A172 (cell line): ENCODE data around the gene MYRF. TPM values are rescaled to one million over a fixed set of nuclear protein-coding genes. Genes with fewer than 3 reads are reported as not detected.

Experiments used
- DNase-seq: peaks from one replicate; pipeline ENCODE4 v3.0.0-alpha.2; 2015; ENCODE audit warnings: low spot score
- total RNA-seq: library from RNA; depleted of rRNA; stranded (reverse); fragments of >200 nt; shearing (Covaris generic); gene quantifications from 2 replicates; pipeline ENCODE4 v1.2.3, GENCODE V29; 2014

The MYRF gene
- total RNA-seq, 1 experiment from 2014 or later = 0.98 TPM

DNA sequence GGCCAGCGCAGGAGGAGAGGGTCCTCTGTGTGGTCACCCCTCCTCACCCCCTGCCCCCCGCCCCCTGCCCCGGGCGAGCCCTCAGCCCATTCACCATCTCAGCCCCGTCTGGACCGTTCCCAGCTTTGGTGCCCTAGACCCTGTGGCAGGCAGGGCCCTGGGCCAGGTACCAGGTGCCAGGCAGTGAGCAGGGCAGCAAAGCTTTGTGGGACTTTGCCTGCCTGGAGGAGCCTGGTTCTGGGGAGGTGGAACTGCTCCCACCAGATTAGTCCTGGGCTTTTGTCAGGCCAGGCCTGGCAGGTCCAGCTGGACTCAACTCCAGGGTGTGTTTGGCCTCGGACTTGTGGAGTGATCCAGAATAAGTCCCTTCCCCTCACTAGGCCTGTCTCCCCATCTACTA lies 13.7 kb upstream of the MYRF start:
- no peak for DNase-seq

DNA sequence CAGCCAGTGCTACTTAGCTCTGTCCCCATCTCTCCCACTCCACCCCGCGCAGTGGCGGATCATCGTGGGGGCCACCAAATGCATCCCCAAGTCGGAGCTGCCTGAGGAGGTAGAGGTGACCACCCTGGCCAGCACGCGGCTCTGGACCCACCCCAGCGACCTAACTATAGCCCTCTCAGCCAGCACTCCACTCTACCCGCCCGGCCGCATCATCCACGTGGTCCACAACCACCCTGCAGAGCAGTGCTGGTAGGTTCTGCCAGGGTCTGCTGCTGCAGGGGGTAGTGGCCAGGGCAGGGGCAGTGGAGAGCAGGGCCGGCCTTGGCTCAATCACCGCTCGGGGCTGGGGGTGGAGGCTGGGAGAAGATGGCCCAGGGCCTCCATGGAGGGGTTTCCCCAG lies 13.0 kb upstream of the MYRF start:
- DNase-seq = no peak

GRCh38 chr11:61739966-61740365 lies 12.5 kb upstream of the MYRF start:
- no peak for DNase-seq

- DNase-seq = no peak
Observed at GRCh38 chr11:61742391-61742790, 10.0 kb upstream of the MYRF start.

DNA sequence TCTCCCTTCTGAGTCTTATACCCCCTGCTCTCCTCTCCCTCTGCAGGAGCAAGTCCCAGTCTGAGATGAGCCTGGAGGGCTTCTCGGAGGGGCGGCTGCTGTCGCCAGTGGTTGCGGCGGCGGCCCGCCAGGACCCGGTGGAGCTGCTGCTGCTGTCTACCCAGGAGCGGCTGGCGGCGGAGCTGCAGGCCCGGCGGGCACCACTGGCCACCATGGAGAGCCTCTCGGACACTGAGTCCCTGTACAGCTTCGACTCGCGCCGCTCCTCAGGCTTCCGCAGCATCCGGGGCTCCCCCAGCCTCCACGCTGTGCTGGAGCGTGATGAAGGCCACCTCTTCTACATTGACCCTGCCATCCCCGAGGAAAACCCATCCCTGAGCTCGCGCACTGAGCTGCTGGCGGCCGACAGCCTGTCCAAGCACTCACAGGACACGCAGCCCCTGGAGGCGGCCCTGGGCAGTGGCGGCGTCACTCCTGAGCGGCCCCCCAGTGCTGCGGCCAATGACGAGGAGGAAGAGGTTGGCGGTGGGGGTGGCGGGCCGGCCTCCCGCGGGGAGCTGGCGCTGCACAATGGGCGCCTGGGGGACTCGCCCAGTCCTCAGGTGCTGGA lies 8.8 kb upstream of the MYRF start:
- no peak for DNase-seq

GRCh38 chr11:61744181-61744580 lies 8.3 kb upstream of the MYRF start:
- no peak for DNase-seq

GRCh38 chr11:61744609-61745156 lies 7.8 kb upstream of the MYRF start:
- DNase-seq = no peak

DNA sequence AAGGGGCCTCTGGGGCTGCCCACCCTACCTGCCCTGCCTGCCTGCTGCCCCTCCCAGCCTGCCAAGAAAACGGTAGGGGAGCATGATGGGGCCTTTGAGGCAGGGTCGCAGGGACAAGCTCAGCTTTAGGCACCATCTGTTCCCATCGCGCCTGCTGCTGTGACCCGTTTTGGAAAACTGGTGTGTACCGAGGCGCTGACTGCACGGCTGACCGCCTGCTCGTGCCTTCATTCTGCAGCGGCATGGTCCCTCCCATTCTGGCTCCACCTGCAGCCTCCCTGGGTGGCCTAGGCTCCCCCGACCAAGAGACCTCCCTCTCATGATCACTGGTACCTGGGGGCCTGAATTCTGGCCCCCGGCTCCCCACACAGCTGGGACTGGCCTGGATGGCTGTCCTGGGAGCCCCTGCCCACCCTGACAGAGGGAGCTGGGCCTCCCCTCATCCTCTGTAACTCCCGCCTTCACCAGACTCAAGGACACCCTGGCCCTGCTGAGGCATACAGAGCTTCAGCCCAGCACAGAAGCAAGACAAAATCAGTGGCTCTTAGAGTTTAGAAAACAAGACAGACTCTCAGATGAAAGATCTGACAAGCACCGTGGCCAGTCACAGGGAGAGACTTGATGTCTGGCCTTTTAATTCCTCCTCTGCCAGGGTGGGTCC lies 6.5 kb upstream of the MYRF start:
- no peak for DNase-seq

- no peak for DNase-seq
Observed at GRCh38 chr11:61746442-61747191, 5.8 kb upstream of the MYRF start.

DNA sequence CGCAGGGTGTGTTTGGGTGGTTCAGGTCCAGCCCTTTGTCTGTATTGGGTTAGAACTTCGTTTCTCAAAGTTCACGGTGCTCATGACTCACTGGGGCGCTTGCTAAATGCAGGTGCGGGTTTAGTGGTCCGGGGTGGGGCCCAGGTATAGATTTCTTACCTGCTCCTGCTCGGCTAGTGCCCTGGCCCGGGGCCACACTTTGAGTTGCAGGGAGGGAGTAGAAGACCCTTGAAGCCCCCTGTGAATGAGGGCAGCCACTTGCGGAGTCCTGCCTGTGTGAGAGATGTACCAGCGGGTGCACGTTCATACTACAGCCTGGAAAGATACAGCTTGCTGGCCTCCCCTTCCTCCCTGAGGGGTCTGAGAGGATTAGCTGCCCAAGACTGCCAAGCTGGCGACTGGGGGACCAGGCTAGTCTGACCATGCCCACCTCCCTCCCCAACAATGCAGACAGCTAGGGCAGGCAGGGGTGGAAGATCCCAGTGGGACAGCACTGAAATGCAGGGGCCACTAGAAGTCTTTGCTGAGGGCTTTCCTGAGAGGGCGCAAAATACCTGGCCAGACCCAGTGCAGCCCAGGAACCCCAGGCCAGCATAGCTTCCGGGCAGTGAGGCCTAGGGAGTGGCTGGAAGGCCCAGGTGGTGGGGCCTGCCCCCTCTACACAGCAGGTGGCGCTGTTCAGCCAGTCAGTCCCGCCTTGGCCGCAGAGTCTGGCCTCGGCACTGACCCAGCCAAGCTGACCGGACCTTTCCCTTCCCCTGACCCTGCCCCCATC lies 5.1 kb upstream of the MYRF start:
- DNase-seq = peak; percentile 65

GRCh38 chr11:61747967-61748285 lies 4.5 kb upstream of the MYRF start:
- DNase-seq = no peak

GRCh38 chr11:61749591-61750217 lies 2.7 kb upstream of the MYRF start:
- DNase-seq = no peak

DNA sequence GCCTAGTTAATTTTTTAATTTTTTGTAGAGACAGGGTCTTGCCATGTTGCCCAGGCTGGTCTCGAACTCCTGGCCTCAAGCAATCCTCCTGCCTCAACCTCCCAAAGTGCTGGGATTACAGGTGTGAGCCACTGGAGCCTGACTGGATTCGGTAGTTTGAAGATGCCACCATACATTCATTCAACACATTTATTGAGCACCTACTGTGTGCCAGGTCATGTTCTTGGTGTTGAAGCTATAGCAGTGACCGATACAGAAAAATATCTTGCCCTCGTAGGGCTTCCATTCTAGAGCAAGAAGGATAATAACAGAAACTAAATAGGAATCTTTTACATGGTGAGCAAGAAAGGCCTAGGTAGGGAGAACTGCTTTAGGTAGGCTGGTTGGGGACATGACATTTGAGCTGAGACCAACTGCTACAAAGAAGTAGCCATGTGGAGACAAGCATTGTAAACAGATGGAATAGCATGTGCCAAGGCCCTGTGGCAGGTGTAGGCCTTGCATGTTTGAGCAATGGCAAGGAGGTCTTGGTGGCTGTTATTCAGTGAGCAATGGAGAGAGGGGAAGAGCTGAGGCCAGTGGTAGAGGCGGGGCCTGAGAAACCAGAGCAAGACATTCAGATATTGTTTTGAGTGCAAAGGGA lies 1.7 kb upstream of the MYRF start:
- no peak for DNase-seq

DNA sequence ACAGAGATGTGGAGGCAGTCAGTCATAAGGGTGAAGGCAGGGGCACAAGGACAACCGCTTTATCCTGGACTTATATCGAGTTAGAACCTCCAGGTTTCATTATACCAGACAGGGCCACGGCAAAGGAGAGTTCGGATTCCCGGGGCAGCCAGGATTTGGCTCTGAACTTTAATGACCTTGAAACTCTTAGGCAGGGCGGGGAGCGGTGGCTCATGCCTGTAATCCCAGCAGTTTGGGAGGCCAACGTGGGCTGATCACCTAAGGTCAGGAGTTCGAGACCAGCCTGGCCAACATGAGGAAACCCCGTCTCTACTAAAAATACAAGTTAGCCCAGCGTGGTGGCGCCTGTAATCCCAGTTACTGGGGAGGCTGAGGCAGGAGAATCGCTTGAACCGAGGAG lies 1.1 kb upstream of the MYRF start:
- DNase-seq = no peak

DNA sequence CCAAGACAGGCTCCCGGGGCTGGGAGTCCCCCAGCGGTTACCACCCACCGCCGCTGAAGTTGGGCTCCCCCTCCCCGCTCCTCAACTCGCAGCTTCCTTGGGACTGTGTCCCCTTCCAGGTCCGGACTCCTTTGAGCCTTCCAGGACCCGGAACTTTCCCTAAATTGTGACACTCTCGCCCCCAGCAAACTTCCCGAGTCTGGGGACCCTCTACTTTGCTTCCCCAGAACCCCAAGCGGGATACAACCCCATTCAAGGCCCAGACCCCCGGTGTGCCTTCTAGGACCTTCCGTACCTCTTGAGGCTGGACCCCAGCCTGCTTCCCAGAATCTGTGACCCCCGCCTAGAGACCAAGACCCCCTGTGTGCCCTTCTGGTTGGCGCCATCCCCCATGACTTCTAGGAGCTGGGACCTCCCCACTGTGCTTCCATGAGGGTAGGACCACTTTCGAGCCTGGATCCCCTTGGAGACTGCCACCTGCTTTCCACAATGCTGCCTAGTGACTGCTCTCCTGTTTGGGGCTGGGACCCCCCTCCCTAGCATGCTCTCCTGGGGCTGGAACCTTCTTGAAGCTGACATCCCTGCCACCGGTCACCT lies 587 bp downstream of the MYRF start:
- DNase-seq = no peak

DNA sequence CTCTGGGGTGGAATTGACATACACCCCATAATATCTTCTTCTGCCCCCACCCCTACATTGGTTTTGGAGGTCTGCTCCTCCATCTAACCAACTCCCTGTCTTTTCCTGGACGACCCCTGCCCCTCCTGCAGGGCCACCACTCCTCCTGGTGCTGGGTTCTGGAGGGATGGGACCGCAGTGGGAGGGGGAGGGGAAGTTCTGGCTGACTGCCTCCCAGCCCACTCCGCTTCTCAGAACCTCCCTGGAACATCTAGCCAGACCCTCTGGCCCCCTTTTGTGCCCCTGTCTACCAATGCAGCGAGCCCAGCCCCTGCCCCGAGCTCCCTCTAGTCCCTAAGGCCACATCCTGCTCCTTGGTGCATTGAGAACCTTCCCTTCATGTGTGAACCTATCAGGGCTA lies 1.2 kb downstream of the MYRF start:
- no peak for DNase-seq

GRCh38 chr11:61754534-61755482 lies 2.4 kb downstream of the MYRF start:
- DNase-seq = no peak

DNA sequence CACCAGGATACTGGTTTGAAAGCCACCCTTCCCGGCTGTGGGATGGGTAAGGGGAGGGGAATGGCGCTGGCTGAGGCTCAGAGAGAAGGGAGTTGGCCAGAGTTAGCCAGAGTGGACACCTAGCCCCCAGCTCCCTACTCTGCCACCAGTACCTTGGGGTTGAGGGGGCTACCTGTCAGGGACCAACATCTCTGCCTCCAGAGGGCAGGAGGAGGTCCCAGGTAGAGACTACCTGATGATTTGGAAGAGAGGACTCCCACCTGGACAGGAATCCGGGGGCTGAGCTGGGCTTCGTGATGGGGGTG lies 3.7 kb downstream of the MYRF start:
- no peak for DNase-seq

GRCh38 chr11:61756452-61757212 lies 4.2 kb downstream of the MYRF start:
- DNase-seq = peak; percentile 84
